Activated naive CD4-positive, alpha-beta T cell treated with anti-CD3 and anti-CD28 coated beads, Interleukin-2, amount 50 U/mL, for 72 hours (primary cell): ENCODE measurements around the gene YWHAH. TPM values are rescaled to one million over a fixed set of nuclear protein-coding genes. Genes with fewer than 3 reads are reported as not detected.
"Not testable (repeated sequence)": the region's sequence is repeated elsewhere in the genome, so short reads cannot be mapped to it uniquely, and the experiment has no call there.

Experiments
- ATAC-seq, 2 donors: fragments of 150-1000 bp; cut with Tn5 transposase; 2 replicates each; pipeline ENCODE4 v1.10.0; 2021; ENCODE audit warnings: mild to moderate bottlenecking in 2 of 2, moderate library complexity in 2 of 2
- DNase-seq, 2 donors: peaks; one replicate each; pipeline ENCODE4 v3.0.0; 2021 to 2022; ENCODE audit warnings: low spot score in 2 of 2
- H3K27ac Mint-ChIP-seq, 2 donors: one replicate each; pipeline ENCODE4 v1.8.0; 2022; ENCODE audit warnings: mild to moderate bottlenecking in 2 of 2, mixed read lengths in 2 of 2
- H3K36me3 Mint-ChIP-seq, 2 donors: one replicate each; pipeline ENCODE4 v1.8.0; 2022; ENCODE audit warnings: mixed read lengths in 2 of 2
- H3K9me3 Mint-ChIP-seq, 2 donors: one replicate each; pipeline ENCODE4 v1.8.0; 2022; ENCODE audit warnings: mixed read lengths in 2 of 2
- total RNA-seq, 2 donors: library from RNA; stranded (reverse); gene quantifications; one replicate each; pipeline ENCODE4 v1.2.3, GENCODE V29; 2022

The YWHAH gene
- total RNA-seq, 2 donors from 2014 or later, result 95.9 to 143 TPM

DNA sequence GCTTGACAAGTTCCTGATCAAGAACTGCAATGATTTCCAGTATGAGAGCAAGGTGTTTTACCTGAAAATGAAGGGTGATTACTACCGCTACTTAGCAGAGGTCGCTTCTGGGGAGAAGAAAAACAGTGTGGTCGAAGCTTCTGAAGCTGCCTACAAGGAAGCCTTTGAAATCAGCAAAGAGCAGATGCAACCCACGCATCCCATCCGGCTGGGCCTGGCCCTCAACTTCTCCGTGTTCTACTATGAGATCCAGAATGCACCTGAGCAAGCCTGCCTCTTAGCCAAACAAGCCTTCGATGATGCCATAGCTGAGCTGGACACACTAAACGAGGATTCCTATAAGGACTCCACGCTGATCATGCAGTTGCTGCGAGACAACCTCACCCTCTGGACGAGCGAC is 12.0 kb downstream of the YWHAH start:
- Mint-ChIP-seq H3K36me3 (peaks cover 22 to 52% of the 10 kb centered on the region in 2 donors), H3K9me3 (no peaks in the 10 kb centered on the region), H3K27ac (peak overlapping the region in 1 of 2 donors; percentile 88)
- peak; percentile 14 to 40 for ATAC-seq
- no peak for DNase-seq

DNA sequence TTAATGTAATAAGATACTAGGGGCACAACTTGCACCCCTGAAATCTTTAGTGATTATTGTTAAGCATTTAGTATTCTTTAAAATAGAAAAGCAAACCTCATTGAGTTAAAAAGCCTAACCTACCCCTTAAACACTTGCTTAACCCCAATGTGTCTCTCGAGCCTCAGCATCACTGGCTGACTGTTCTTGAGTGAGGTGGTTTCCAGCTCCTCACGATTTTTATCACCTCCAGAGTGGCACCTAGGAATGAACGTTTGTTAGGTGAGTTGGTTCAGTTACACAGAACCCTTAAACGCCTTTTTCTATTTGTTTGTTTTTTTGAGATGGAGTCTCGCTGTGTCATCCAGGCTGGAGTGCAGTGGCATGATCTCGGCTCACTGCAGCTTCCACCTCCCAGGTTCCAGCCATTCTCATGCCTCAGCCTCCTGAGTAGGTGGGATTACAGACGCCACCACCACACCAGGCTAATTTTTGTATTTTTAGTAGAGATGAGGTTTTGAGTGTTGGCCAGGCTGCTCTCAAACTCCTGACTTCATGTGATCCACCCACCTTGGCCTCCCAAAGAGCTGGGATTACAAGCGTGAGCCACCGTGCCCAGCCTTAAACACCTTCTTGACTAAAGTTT is 13.7 kb downstream of the YWHAH start:
- no peaks in the 10 kb centered on the region for H3K9me3 Mint-ChIP-seq
- no peak overlapping the region for H3K27ac Mint-ChIP-seq
- DNase-seq (no peak), ATAC-seq (no peak)
- peaks cover 14 to 46% of the 10 kb centered on the region in 2 donors for H3K36me3 Mint-ChIP-seq

DNA sequence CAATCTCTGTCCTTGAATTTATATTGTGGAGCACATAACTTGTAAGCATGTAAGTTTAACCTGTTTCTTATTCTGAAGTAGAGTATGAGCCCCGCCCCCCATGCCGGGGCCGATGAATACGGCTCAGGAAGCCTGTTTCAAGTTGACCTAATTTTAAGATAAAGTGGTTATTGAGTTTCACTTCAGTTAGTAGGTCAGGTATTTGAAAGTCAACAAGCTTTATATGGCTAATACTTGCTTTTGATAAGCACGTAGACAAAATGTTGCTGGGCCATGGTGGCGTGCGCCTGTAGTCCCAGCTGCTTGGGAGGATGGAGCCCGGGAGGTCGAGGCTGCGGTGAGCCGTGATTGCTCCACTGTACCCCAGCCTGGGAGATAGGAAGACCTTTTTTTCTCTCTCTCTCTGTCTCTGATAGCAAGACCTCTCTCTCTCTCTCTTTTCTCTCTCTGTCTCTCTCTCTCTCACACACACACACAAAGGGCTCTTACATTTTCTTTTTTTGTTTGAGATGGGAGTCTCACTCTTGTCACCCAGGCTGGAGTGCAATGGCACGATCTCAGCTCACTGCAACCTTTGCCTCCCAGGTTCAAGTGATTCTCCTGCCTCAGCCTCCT is 14.4 kb downstream of the YWHAH start:
- no peaks in the 10 kb centered on the region for H3K9me3 Mint-ChIP-seq
- no peak for ATAC-seq
- no peak overlapping the region for H3K27ac Mint-ChIP-seq
- peaks cover 14 to 40% of the 10 kb centered on the region in 2 donors for H3K36me3 Mint-ChIP-seq
- DNase-seq, result no peak

DNA sequence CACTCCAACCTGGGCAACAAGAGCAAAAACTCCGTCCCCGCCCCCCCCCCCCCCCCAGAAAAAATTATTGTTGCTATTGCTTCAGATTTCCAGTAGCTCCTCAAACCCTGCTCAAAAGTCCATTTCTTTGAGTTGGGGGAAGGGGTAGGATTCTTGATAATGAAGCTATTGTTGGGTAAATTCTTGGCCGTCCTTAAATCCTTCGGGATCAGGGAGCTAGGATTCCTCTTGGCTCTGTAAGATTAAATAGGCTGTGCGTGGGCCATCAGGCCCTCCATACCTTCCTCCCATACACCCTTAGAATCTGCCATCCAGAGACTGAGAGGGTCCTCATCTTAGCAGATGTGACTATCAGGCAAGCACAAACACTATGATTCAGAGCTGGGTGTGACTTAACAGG is 16.4 kb downstream of the YWHAH start:
- ATAC-seq, result no peak

DNA sequence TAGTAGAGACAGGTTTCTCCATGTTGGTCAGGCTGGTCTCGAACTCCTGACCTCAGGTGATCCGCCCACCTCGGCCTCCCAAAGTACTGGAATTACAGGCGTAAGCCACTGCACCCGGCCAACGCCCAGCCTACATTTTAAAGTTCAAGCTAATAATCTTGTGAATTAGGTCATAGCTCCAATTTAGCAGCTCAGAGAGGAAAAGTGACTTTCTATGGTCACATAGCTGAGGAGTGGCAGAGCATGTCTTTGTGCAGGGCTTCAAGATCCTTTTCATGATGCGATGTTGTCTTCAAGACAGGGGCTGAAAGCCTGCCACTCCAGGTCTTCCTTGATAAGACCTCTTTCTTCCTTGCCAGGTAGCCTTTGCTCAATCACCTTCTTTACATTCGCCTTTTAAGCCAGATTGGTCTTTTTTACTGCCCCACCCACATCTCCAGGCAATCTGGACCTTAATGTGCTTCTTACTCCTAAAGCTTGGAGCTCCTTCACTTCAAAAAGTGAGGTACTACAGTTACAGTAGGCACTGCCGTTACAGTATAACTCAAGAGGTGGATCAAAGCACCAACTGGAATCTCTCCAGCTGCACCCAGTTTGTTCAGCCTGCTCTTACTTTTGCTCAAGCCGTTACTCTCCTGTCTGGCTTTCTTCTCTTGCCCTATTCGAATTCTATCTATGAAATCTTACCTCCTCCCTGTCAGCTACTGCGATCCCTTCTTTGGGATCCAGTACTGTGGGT is 18.2 kb downstream of the YWHAH start:
- Mint-ChIP-seq H3K36me3 (peaks cover 0 to 10% of the 10 kb centered on the region in 2 donors), H3K27ac (no peak overlapping the region), H3K9me3 (no peaks in the 10 kb centered on the region)
- DNase-seq (no peak), ATAC-seq (no peak)

More for the DNA sequence above, 16.4 kb downstream of the YWHAH start:
- no peak for DNase-seq
- Mint-ChIP-seq H3K27ac (no peak overlapping the region), H3K36me3 (peaks cover 13 to 28% of the 10 kb centered on the region in 2 donors), H3K9me3 (no peaks in the 10 kb centered on the region)

DNA sequence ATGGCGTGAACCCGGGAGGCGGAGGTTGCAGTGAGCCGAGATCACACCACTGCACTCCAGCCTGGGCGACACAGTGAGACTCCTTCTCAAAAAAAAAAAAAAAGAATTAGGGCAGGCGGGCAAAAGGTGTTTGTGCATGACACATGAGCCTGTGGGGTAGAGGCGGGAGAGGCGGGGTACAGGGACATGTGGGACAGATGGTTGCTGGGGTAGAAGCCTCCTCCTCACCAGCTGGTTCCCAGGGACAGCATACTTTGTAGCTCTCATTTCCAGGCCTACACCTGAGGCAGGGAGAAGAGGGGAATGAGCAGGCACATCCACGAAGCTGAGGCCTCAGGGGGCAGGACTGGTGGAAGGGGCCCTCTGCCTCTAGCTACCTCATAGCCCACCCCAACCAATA is 23.7 kb downstream of the YWHAH start:
- Mint-ChIP-seq H3K27ac (no peak overlapping the region), H3K9me3 (no peaks in the 10 kb centered on the region), H3K36me3 (no peaks in the 10 kb centered on the region)
- ATAC-seq (no peak), DNase-seq (no peak)

DNA sequence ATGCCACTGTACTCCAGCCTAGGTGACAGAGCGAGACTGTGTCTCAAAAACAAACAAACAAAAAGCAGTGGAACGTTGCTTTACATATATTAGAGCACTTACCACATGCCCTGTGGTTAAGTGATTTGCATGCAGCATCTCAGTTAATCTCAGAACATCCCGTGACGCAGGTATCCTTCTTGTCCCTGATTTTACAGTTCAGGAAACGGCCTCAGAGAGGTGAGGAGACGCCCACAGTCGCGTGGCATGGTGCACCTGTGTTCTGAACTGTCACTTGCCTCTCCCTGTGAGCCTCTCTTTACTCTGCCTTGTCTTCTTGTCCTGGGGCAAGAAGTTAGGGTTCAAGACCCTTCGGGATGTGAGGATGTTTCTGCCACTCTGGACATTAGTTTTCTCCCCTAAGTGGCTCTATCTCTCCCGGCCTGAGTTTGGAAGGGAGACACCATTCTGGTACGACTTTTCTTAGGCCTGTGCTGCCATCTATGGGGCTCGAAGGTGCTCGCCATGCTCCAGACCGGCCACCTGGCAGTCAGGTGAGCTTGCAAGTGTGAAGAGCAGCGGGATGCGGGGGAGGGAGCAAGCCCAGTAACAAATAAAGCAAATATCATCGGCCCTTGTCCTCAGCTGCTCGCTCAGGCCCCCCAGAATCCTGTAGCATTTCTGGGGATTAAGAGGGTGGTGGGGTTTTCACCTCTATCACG is 25.6 kb downstream of the YWHAH start:
- ATAC-seq (peak; percentile 79 to 85), DNase-seq (peak; percentile 66 to 71)
- H3K9me3 Mint-ChIP-seq, result no peaks in the 10 kb centered on the region
- no peaks in the 10 kb centered on the region for H3K36me3 Mint-ChIP-seq
- H3K27ac Mint-ChIP-seq, result no peak overlapping the region

DNA sequence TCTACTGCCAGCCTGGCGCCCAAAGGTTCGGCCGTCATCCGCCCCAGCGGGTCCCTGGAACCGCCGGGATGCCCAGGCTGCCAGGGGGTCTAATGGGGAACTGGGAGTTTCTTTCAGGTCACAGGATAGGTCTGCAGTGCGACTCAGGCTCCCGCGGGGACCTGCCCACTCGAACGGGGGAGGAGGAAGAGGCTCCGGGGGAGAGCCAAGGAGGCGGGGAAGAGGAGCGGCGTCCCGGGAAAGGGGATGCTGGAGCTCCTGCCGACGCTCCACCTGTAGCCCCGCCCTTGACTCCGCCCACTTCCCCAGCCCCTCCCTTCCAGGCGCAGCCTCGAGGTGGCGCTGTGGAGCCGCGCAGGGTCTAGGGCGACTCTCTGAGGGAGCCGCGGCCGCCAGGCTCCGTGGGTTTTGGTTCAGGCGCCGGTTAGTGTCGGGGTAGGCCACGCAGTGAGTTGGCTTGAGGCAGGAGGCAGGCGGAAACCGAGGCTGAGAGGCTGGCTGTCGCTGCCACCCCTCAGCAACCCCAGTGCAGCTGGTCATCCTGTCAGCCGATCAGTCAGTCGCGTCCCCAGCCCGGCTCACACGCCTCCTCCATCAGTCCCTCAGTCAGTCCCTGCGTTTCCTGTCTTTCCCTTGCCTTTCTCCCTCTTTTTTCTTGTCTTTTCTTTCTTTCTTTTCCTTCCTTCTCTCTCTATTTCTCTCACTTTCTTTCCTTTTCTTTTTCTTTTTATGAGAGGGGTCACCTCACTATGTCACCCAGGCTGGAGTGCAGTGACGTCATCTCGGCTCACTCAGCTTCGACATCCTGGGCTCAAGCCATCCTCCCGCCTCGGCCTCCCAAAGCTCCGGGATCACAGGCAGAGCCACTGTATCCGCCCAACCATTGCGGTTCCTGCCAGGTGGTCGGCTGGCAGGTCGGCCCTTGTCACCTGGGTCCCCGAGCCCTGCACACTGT is 26.4 kb downstream of the YWHAH start:
- Mint-ChIP-seq H3K9me3 (no peaks in the 10 kb centered on the region), H3K36me3 (no peaks in the 10 kb centered on the region), H3K27ac (no peak overlapping the region)
- DNase-seq, result peak; percentile 87 to 98
- peak; percentile 89 to 93 for ATAC-seq

DNA sequence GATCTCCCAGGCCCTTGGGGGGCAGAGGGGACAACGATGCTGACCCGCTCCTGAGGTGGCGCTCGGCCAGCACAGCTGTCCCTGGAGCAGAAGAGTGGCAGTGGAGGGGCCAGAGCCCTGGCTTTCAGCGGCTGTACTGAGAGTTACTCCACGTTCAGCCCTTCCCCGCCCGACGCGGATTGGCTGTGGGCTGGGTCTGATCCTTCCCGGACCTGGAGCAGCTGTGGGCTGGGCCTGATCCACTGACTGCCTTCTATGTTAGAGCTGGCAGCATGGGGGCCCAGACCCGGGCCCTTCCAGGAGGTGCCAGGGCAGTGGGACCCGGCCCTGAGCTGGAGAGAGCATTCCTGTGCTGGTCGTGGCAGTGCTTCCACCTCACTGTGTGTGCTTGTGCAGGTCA is 27.8 kb downstream of the YWHAH start:
- ATAC-seq (no peak), DNase-seq (no peak)
- Mint-ChIP-seq H3K9me3 (no peaks in the 10 kb centered on the region), H3K27ac (no peak overlapping the region), H3K36me3 (no peaks in the 10 kb centered on the region)

DNA sequence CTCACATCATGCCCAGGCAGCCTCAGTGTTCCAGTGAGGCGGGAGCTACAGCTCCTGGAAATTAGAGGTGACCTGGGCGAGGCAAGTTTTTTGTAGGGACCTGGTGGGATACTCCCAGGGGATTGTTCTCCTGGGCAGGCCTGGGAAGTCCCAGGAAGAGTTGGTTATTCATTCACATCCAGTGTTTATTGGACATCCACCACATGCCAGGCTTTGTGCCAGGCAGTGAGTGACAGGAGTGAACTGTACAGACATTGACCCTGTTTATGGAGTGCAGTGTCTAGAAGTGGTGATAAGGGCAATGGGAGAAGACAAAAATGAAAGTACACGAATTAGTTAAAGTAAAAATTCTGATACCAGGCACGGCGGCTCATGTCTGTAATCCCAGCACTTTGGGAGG is 29.4 kb downstream of the YWHAH start:
- peak overlapping the region in 1 of 2 donors; percentile 73 for H3K27ac Mint-ChIP-seq
- no peaks in the 10 kb centered on the region for H3K9me3 Mint-ChIP-seq
- ATAC-seq (no peak), DNase-seq (no peak)
- H3K36me3 Mint-ChIP-seq, result no peaks in the 10 kb centered on the region

DNA sequence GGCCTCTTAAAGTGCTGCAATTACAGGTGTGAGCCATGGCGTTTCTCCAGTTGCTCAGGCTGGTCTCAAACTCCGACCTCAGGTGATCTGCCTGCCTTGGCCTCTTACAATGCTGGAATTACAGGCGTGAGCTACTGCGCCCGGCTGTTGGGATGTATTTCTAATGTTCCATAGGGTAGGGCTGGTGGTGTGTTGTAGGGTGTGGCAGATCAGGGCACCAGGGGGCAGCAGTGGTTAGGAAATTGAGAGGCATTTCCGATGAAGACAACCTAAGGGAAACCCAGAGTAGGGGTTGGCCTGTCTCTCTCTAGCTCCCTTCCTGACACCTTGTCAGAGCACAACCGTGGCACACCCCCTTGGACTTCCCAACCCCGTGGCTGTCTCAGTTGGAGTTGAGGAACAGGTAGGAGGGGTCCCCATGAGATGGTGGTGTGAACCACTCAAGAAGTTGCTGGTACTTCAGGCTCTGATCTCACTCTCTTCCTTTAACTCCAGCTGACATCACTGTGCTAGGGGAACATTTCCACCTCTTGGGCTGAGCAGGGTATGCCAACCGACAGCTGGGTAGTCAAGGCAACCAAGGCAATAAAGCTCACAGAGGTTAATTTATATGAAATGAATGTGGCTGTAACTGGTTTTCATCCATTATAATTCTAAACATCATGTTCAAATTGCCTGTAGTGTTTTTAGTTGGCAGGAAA is 33.0 kb downstream of the YWHAH start:
- peak; percentile 74 to 84 for DNase-seq
- peak; percentile 97 to 98 for ATAC-seq
- Mint-ChIP-seq H3K9me3 (no peaks in the 10 kb centered on the region), H3K36me3 (no peaks in the 10 kb centered on the region), H3K27ac (no peak overlapping the region)

DNA sequence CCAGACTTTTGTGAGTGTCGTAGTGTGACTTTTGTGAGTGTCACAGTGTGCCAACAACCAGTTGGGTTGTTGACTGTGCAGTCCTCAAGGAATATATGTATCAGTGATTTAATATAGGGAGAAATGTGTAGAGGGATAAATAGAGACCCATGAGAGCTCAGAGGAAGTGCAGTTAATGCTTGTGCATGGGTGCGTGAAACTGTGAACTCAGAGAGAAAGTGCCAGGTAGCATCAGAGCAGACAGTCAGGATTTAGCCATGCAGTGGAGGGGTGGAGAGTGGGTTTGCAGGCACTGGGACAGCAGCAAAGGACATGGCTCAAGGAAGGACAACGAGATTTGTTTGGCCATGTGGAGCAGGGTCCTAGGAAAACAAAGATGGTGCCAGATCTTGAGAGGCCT is 33.6 kb downstream of the YWHAH start:
- no peak for DNase-seq
- Mint-ChIP-seq H3K36me3 (no peaks in the 10 kb centered on the region), H3K9me3 (no peaks in the 10 kb centered on the region), H3K27ac (no peak overlapping the region)
- ATAC-seq, result no peak

DNA sequence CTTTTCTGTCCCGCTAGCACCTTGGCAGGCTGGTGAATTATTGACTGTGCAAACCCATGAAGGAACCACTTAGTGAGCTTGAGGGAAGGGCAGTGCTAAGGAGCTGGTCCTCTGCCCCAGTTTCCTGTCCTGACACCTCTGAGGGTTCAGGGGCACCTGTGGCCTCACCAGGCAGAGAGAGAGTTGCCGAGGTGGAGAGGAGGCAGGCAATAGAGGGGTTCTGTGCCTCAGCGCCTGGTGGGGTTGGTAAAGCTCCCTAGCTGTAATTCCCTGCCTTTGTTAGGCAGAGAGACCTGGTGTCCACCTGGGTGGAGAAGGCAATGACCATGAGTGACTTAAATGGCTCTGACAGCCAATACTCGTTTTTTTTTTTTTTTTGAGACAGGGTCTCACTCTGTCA is 36.3 kb downstream of the YWHAH start:
- ATAC-seq (no peak), DNase-seq (no peak)
- H3K27ac Mint-ChIP-seq, result no peak overlapping the region
- H3K36me3 Mint-ChIP-seq, result no peaks in the 10 kb centered on the region
- no peaks in the 10 kb centered on the region for H3K9me3 Mint-ChIP-seq

DNA sequence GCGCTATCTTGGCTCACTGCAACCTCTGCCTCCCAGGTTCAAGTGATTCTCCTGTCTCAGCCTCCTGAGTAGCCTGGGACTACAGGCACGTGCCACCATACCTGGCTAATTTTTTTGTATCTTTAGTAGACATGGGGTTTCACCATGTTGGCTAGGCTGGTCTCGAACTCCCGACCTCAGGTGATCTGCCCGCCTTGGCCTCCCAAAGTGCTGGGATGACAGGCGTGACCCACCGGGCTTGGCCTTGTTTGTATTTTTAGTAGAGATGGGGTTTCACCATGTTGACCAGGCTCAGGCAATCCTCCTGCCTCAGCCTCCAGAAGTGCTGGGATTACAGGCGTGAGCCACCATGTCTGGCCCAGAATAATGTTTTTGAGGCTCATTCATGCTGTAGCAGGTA is 37.6 kb downstream of the YWHAH start:
- DNase-seq, H3K36me3 Mint-ChIP-seq, H3K9me3 Mint-ChIP-seq, H3K27ac Mint-ChIP-seq, ATAC-seq: not testable (repeated sequence)

DNA sequence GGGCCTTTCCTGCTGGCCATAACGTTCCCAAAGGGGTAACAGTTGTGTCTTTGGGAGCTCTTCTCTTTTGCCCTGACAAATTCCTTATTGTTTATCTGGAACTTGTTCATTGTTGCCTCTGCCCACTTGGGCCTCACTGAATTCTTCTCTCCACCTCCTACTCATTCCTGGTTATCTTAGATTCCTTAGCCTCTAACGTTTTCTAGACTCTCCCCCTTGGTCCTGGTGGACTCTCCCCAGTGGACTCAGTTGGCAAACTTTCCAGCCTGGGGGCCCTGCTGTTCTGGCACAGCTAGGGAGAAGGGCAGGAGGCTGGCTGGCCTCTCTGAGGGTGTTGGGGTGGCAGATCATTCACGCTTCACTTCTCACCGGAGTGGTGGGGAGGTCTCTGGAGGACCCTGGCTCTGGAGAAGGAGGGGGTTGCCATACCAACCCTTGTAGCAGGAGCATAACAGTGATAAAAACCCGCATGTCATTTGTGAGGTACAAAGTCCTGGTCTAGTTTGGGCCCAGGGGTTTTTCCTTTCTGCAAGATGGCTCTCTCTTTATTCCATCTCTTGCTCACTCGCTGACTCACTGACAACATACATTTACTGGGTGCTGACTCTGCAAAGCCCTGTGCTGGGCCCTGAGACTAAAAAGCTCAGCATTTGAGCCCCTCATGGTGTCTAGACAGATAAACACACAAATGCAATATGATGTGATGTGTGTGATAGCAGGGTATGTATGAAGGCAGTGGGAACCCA is 39.7 kb downstream of the YWHAH start:
- Mint-ChIP-seq H3K36me3 (no peaks in the 10 kb centered on the region), H3K27ac (no peak overlapping the region)
- no peak for ATAC-seq

More for the DNA sequence above, 39.7 kb downstream of the YWHAH start:
- DNase-seq, result no peak
- no peaks in the 10 kb centered on the region for H3K9me3 Mint-ChIP-seq
